Forelimb muscle (tissue), 1 donor: ENCODE data around the gene GALNT17. TPM values are rescaled to one million over a fixed set of nuclear protein-coding genes. Genes with fewer than 3 reads are reported as not detected.
"Not testable (repeated sequence)": the region's sequence is repeated elsewhere in the genome, so short reads cannot be mapped to it uniquely, and the experiment has no call there.

Source experiments
- DNase-seq: peaks from one replicate; pipeline ENCODE4 v3.0.0-alpha.2; 2013; ENCODE audit warnings: low read depth
- polyA plus RNA-seq: library from polyadenylated mRNA; unstranded; fragments of 120-200 nt; gene quantifications from one replicate; pipeline ENCODE4 v1.2.1, GENCODE V29; 2013; ENCODE audit not compliant: insufficient read length

GALNT17 gene
- polyA plus RNA-seq, 1 donor, result 35.4 TPM

GRCh38 chr7:71630516-71630915, 498.6 kb downstream of the GALNT17 start:
- DNase-seq, result no peak

GRCh38 chr7:71633551-71634008, 501.6 kb downstream of the GALNT17 start:
- no peak for DNase-seq

GRCh38 chr7:71635849-71636248, 503.9 kb downstream of the GALNT17 start:
- not testable (repeated sequence) for DNase-seq

DNA sequence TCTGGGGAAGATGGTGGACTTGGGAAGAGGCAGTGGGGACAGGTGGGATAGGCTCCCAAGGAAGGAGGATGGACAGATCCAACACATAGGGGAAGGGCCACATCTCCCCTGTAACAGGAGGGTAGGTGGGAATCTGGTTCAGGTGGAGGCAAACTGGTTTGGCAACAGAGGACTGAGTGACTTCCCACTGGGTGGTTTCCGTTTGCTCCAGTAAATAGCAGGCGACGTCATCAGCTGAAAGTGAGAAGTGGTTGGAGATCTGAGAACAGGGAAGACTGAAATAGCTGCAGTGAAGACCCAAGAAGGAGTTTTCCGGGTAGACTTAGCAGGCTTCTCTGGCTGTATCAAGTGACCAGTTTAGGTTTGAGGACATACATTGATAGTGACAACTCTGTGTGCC, 504.4 kb downstream of the GALNT17 start:
- DNase-seq, result no peak

GRCh38 chr7:71637578-71637977, 505.6 kb downstream of the GALNT17 start:
- DNase-seq, result no peak

- DNase-seq, result no peak
Observed at GRCh38 chr7:71638108-71638507, 506.2 kb downstream of the GALNT17 start.

DNA sequence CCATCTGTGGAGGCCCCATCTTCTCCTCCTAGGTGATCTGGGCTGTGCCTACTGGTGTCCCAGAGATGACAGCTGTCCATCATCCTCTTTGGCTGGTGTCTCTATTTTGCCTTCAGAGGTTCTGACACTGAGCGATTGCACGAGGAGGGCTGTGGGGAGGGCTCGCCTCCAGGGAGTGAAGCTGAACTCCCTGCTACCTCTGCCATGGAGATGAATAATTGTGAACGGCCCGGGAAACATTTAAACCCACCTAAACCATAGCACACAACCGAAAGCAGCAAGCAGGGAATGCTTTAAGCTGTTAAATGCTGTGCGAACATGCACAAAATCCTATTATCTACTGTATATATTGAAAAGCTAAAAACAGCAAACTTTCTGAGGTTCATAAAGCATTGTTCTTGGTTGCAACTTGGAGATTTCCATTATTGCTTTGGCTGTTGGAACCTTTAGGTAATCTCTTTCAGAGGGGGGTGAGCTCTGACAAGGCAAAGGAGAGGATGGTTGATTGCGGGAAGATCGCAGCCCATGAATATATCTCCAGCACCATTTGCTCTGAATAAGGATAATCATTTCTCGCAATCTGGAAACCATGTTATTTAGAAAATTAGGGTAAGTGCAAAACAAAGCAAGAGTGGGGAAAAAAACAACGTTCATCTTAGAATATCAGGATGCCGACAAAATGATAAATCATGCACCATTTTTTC, 507.6 kb downstream of the GALNT17 start:
- no peak for DNase-seq

DNA sequence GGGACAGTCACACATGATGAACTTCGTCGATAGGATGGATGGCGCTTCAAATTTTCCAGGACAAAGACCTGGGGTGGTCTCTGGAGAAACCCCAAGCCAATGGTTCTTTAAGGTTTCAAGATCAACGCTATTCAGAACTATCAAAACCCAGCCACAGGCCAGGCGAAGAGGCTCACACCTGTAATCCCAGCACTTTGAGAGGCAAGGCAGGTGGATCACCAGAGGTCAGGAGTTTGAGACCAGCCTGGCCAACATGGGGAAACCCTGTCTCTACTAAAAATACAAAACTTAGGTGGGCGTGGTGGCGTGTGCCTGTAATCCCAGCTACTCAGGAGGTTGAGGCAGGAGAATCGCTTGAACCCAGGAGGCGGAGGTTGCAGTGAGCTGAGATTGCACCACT, 511.1 kb downstream of the GALNT17 start:
- DNase-seq, result not testable (repeated sequence)

DNA sequence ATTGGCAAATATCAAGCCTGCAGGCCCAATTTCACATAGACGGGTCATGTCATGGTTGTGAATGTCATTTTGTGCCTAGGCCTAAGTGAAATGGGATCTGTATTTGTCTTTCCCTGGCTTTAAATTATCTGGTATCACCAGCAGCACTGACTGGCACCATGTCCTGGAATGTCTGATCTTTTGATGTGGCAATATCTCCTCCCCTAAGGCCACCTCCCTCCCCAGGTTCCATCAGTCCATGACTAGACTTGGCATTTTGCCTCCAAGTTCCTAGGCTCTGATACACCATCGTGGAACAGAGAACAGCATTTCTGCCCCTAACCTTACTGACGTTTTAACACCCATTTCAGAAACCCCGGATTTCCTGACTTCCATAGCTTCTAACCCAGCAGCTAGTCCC, 513.9 kb downstream of the GALNT17 start:
- DNase-seq, result no peak

DNA sequence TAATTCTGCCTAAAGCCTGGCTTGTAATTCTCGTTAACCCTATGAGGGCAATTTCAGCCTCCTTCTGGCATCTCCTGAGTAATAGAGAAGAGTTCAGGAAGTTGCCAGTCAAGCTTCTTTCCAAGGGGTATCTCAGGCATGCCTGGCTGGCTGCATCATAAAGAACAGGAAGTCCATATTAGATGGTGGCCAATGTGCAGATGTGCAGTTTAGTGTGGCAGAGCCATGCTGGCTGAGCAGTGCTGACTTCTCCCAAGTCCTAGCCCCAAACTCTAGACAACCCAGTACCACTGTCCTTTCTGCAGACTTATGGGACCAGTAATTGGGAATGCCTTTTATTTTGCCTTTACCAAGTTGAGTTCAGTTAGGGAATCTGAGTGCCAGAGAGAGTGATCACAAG, 517.9 kb downstream of the GALNT17 start:
- DNase-seq, result no peak

GRCh38 chr7:71650653-71651337, 518.9 kb downstream of the GALNT17 start:
- DNase-seq, result no peak

DNA sequence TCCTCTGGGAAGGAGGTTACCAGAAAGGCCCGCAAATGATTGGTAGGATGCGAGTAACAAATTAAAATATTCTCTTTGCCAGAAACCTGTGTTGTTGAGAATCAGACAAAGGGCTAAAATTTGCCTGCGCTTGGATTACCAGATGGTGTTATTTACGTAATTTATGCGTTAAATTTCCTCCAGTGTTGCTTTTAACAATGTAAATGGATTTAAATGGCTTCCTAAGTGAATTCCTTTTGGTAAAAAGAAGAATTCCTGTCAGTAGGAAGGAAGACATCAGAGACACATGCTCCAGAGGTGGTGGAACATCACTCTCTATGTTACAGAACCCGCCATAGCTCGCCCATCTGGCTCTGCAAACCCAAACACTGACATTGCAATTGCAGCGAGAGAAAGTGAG, 520.6 kb downstream of the GALNT17 start:
- DNase-seq, result no peak

DNA sequence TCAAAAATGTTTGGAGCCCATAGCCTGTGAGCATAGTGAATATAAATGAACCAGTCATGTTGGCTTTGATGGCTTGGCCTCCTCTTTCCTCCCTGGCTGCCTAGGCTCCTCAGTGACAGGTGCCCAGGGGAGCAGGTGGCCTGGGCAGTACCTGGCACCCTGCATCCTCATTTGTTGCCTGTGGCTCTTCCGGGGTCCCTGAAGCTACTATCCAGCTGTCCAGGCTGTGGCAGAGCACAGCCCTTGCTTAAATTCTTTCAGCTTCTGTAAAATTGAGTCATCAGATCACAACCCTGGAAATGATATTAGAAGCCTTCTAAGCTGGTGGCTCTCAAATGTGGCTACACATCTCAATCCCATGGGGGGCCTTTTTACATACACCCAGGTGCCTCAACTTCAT, 525.4 kb downstream of the GALNT17 start:
- DNase-seq, result no peak

DNA sequence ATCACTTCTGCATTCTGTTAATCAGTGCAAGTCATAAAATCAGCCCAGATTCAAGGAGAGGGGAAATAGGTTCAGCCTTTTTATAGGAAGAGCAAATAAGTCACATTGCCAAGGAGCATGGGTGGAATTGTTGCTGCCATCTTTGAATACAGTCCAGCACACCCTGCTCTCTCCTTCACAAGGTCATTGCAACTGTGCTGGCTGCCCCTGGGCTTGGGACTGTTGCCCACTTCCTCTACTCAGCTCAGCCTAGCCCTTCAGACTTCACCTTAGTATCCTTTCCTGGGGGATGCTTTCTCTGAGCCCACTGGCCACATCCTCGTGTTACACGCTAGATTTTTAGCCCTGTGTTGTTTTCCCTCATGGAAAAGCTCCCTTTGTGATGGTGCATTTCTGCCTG, 527.7 kb downstream of the GALNT17 start:
- no peak for DNase-seq

DNA sequence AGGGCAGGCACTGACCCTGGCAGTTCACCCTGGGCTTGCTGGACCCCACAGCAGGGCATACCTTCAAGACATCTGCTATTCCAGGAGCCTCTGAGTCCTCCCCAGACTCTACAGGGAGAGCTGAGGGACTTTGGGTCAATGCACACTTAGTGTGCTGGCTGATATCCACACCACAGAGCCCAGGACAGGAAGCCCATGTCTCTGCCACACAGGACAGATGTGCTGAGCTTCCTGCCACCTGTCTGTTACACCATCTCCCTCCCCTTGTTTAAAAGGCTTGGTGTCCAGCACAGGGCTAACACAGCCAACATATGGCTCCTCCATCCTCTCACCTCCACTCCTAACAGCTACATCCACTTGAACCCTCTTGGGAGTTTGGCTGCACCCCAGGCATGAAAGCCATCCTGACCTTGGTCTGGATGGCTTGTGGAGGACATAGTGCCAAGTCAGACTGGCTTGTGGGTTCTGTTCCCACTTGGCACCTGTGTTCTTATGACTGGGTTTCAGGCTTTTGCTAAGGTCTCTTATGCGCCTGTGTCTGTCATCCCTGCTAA, 529.8 kb downstream of the GALNT17 start:
- DNase-seq, result no peak

DNA sequence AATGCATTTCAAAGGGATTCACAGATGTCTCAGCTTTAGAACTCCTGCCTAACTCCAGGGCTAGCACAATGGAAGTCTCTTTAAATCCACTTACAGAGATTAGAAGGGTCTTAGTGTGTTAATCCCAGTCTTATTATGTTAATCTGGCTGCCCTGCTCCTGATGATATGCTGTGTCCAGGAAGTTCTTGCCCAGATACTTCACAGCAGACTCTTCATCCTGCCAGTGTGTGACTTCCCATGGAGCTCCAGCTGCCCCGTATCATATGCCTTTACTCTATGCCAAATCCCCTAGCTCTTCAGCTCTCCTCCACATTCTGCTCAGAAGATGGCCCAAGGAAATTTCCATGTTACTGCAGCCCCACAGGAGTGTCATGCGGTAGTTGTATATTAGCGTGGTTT, 533.8 kb downstream of the GALNT17 start:
- no peak for DNase-seq

DNA sequence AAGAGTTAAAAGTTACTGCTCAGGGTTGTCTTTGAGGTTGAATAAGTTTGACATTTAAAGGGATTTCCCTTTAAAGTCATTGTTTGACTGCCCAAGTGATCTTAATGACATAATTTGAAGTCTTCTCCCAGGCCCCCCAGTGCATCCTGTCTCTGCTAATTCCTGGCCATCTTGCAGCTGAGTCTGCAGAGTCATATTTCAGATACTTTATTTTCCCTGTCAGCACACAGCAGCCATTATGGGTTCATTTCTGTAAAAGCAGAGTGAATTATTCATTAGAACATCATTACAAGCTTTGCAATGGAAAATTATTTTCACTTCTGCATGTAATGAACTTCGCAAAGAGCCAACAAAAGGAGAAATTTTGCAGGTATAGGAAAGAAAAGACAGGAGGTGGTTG, 536.6 kb downstream of the GALNT17 start:
- no peak for DNase-seq

DNA sequence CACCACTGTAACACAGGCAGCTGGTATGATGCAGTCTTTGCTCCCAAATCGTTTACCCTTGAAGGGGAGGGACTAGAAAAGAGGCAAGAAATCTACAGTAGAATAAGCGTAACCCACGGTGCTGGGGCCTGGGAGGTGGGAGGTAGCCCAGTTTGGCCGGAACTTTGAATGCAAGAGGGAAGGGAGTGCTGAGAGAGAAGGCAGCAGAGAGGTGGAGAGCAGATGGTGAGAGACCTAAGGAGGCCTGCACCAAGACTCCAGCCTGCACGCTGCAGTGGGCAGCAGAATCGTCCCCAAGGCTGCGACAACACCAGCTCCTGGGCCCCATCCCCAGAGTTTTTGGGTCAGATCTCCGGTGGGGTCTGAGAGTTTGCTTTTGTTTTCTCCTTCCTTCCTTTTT, 547.5 kb downstream of the GALNT17 start:
- DNase-seq, result no peak

- no peak for DNase-seq
Observed at GRCh38 chr7:71682181-71682580, 550.2 kb downstream of the GALNT17 start.

- no peak for DNase-seq
Observed at GRCh38 chr7:71682841-71683781, 551.2 kb downstream of the GALNT17 start.

GRCh38 chr7:71687286-71687685, 555.3 kb downstream of the GALNT17 start:
- DNase-seq, result no peak
